ENCODE data around the gene EGFR. TPM values are rescaled to one million over a fixed set of nuclear protein-coding genes. Genes with fewer than 3 reads are reported as not detected.

EGFR gene
- polyA plus RNA-seq, 2 of the 4 experiments (the other 2 are of a cell fraction), result 59.5 to 63.8 TPM

GRCh38 chr7:55247428-55247827 lies 228.6 kb downstream of the EGFR start:
- DNase-seq (ENCODE audit: low read depth in 1 of 2, low spot score in 1 of 2), result no peak
- CTCF ChIA-PET, result interaction anchor here (0.5 to 12.6 kb wide), 3 partner anchors 8 to 473 kb away, joined by 3 to 742 read pairs (median 3); partner anchors contain the start of gene SEC61G
- no peak overlapping the region for H3K4me3 ChIP-seq
- H3K4me1 ChIP-seq, result peaks cover 20% of the 10 kb centered on the region; the same call in 2 of the 3 replicates
- no peak for ATAC-seq
- H3K27ac ChIP-seq, result peak overlapping the region in 1 of 2 experiments; percentile 62; a peak in 3 of 6 replicates
- TF ChIP-seq MAFK (IDR thresholded peaks at IDR 0.05; ENCODE audit: partially characterized antibody), result no peak
- no peak for TF ChIP-seq NR3C1 (IDR thresholded peaks at IDR 0.05)
- TF ChIP-seq CEBPB (IDR thresholded peaks at IDR 0.05), result peak in 1 of 2 experiments; percentile 18; a peak in 1 of 4 replicates
- POLR2A ChIA-PET, result no interaction called here
- WGBS (ENCODE audit: missing lambda C conversion rate), result 93% methylated on average over 1 of the region's 1 CpG
- H3K9me3 ChIP-seq, result no peaks in the 10 kb centered on the region
- FAIRE-seq, result no peak
- H3K4me2 ChIP-seq, result peak overlapping the region; percentile 22; the same call in 1 of the 3 replicates

- 91% methylated on average over 10 of the region's 10 CpGs for WGBS (ENCODE audit: missing lambda C conversion rate)
- Histone ChIP-seq H3K27ac (no peak overlapping the region), H3K4me2 (no peak overlapping the region), H3K9me3 (no peaks in the 10 kb centered on the region), H3K4me1 (peaks cover 20% of the 10 kb centered on the region; the same call in 2 of the 3 replicates), H3K4me3 (no peak overlapping the region)
- ChIA-PET CTCF (interaction anchor here (1.0 to 12.6 kb wide), 5 partner anchors 10 to 474 kb away, joined by 3 to 742 read pairs (median 4); partner anchors contain the start of gene SEC61G), POLR2A (no interaction called here)
- FAIRE-seq, result no peak
- no peak for TF ChIP-seq POLR2A (IDR thresholded peaks at IDR 0.05; ENCODE audit: low read length)
- no peak for TF ChIP-seq PHF8 (IDR thresholded peaks at IDR 0.05; ENCODE audit: borderline replicate concordance, low read depth)
- TF ChIP-seq RAD21 (conservative IDR thresholded peaks at IDR 0.05 in 1 of 2, IDR thresholded peaks at IDR 0.05 in 1 of 2), result no peak
- TF ChIP-seq, protein P1, sequence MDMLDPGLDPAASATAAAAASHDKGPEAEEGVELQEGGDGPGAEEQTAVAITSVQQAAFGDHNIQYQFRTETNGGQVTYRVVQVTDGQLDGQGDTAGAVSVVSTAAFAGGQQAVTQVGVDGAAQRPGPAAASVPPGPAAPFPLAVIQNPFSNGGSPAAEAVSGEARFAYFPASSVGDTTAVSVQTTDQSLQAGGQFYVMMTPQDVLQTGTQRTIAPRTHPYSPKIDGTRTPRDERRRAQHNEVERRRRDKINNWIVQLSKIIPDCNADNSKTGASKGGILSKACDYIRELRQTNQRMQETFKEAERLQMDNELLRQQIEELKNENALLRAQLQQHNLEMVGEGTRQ (IDR thresholded peaks at IDR 0.05), result no peak
- TF ChIP-seq CBX2 (IDR thresholded peaks at IDR 0.05; ENCODE audit: borderline replicate concordance, low read depth), result no peak
- TF ChIP-seq, protein P2, sequence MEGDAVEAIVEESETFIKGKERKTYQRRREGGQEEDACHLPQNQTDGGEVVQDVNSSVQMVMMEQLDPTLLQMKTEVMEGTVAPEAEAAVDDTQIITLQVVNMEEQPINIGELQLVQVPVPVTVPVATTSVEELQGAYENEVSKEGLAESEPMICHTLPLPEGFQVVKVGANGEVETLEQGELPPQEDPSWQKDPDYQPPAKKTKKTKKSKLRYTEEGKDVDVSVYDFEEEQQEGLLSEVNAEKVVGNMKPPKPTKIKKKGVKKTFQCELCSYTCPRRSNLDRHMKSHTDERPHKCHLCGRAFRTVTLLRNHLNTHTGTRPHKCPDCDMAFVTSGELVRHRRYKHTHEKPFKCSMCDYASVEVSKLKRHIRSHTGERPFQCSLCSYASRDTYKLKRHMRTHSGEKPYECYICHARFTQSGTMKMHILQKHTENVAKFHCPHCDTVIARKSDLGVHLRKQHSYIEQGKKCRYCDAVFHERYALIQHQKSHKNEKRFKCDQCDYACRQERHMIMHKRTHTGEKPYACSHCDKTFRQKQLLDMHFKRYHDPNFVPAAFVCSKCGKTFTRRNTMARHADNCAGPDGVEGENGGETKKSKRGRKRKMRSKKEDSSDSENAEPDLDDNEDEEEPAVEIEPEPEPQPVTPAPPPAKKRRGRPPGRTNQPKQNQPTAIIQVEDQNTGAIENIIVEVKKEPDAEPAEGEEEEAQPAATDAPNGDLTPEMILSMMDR (IDR thresholded peaks at IDR 0.05), result no peak
- TF ChIP-seq EHMT2 (IDR thresholded peaks at IDR 0.05; ENCODE audit: low read depth), result no peak
- TF ChIP-seq POLR2AphosphoS2 (conservative IDR thresholded peaks at IDR 0.05; ENCODE audit: low read length), result no peak
- TF ChIP-seq EP300 (IDR thresholded peaks at IDR 0.05), result no peak
- TF ChIP-seq FOXS1 (CRISPR knock-in tag; IDR thresholded peaks at IDR 0.05), result no peak
- TF ChIP-seq KDM1A (IDR thresholded peaks at IDR 0.05; ENCODE audit: low read depth), result no peak
- TF ChIP-seq, protein P3, sequence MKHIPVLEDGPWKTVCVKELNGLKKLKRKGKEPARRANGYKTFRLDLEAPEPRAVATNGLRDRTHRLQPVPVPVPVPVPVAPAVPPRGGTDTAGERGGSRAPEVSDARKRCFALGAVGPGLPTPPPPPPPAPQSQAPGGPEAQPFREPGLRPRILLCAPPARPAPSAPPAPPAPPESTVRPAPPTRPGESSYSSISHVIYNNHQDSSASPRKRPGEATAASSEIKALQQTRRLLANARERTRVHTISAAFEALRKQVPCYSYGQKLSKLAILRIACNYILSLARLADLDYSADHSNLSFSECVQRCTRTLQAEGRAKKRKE (CRISPR knock-in tag; IDR thresholded peaks at IDR 0.05; ENCODE audit: low read depth), result no peak
- no peak for DNase-seq (ENCODE audit: low read depth in 1 of 2, low spot score in 1 of 2)
- ATAC-seq, result no peak
These were observed 229.7 kb downstream of the EGFR start for GRCh38 chr7:55248526-55248925.

DNA sequence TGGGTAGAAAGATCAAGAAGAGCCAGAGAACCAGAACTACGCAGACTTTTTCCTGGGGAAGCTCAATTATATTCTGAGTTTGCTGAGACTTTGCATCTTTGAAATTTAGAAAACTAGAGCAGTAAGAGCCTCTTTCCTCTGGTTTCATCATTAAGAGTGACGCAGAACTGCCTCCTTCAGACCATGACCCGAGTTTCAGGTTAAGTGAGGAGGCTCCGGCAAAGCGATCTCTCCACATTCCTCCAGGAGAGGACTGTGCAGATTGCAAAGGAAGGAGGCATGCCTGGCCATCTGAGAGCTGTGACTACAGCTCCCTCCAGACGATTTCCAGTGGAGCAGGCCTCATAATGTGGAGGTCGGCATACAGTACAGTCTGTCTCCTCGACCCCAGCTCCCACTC lies 230.5 kb downstream of the EGFR start:
- WGBS (ENCODE audit: missing lambda C conversion rate), result 75% methylated on average over 8 of the region's 8 CpGs
- CTCF ChIA-PET, result interaction anchor here (0.9 to 12.6 kb wide), 7 partner anchors 11 to 475 kb away, joined by 3 to 742 read pairs (median 3); partner anchors contain the start of gene SEC61G
- Histone ChIP-seq H3K4me1 (peaks cover 23% of the 10 kb centered on the region; the same call in 2 of the 3 replicates), H3K9me3 (no peaks in the 10 kb centered on the region), H3K4me2 (no peak overlapping the region), H3K4me3 (no peak overlapping the region), H3K27ac (no peak overlapping the region)
- no peak for TF ChIP-seq HDAC2 (IDR thresholded peaks at IDR 0.05)
- TF ChIP-seq RNF2 (IDR thresholded peaks at IDR 0.05; ENCODE audit: borderline replicate concordance, low read depth), result no peak
- FAIRE-seq (no peak), ATAC-seq (no peak), DNase-seq (ENCODE audit: low read depth in 1 of 2, low spot score in 1 of 2) (no peak)
- POLR2A ChIA-PET, result interaction anchor here (1.0 kb wide), 1 partner anchor 116 kb away, joined by 3 read pairs; the partner anchor contains the start of gene LANCL2

Data from A549 (cell line).